ENCODE results near the gene SULT2B1. TPM values are rescaled to one million over a fixed set of nuclear protein-coding genes. Genes with fewer than 3 reads are reported as not detected.
A peak's percentile ranks its signal among the peaks of the same experiment; 100 is the strongest.

The SULT2B1 gene
- total RNA-seq = under 1 TPM in 1 of 2 donors, not detected in 1; 0.39 TPM
- polyA plus RNA-seq (ENCODE audit: insufficient read length in 2 of 2) = under 1 TPM; 0.48 to 0.90 TPM
- long read RNA-seq, donor 1 = 0 reads
- long read RNA-seq, donor 2 = 0 reads
- long read RNA-seq, donor 3 = 0 reads
- long read RNA-seq, donor 4, partial matches to known transcripts = 0 of 1 reads
- long read RNA-seq, donor 4, other reads (novel, unspliced or antisense) = 0 of 1 reads

GRCh38 chr19:48551437-48552302 lies at the start of gene SULT2B1:
SULT2B1 (plus strand) TSS chr19:48552172; CDS start chr19:48552253, 81 bp downstream.
- H3K36me3 ChIP-seq (ENCODE audit: control insufficient read depth, insufficient read depth, low read length) = no peaks in the 10 kb centered on the region
- WGBS (ENCODE audit: insufficient coverage) = 69% methylated on average over 28 of the region's 36 CpGs
- no peaks in the 10 kb centered on the region for H3K4me1 ChIP-seq (ENCODE audit: control insufficient read depth, insufficient read depth, low read length)
- no peaks in the 10 kb centered on the region for H3K27me3 ChIP-seq (ENCODE audit: control insufficient read depth, insufficient read depth, low read length)
- H3K27ac ChIP-seq (ENCODE audit: low read depth, low read length) = no peak within 1 kb of the TSS
- no peaks in the 10 kb centered on the region for H3K9me3 ChIP-seq (ENCODE audit: control insufficient read depth, insufficient read depth, low read length)
- no peak for DNase-seq (ENCODE audit: low read depth in 4 of 6, low spot score in 6 of 6)
- H3K4me3 ChIP-seq (ENCODE audit: low read depth, low read length) = no peak within 1 kb of the TSS

GRCh38 chr19:48502350-48503018 lies 49.5 kb upstream of the SULT2B1 start:
- H3K27ac ChIP-seq (ENCODE audit: low read depth, low read length) = no peak overlapping the region
- peak in 1 of 6 donors; percentile 1 for DNase-seq (ENCODE audit: low read depth in 4 of 6, low spot score in 6 of 6)
- no peak overlapping the region for H3K4me3 ChIP-seq (ENCODE audit: low read depth, low read length)
- peaks cover 2% of the 10 kb centered on the region for H3K27me3 ChIP-seq (ENCODE audit: control insufficient read depth, insufficient read depth, low read length)
- H3K4me1 ChIP-seq (ENCODE audit: control insufficient read depth, insufficient read depth, low read length) = peaks cover 24% of the 10 kb centered on the region
- H3K9me3 ChIP-seq (ENCODE audit: control insufficient read depth, insufficient read depth, low read length) = no peaks in the 10 kb centered on the region
- 27% methylated on average over 25 of the region's 27 CpGs for WGBS (ENCODE audit: insufficient coverage)
- peaks cover 90% of the 10 kb centered on the region for H3K36me3 ChIP-seq (ENCODE audit: control insufficient read depth, insufficient read depth, low read length)

- Histone ChIP-seq H3K27ac (ENCODE audit: low read depth, low read length) (no peak overlapping the region), H3K4me1 (ENCODE audit: control insufficient read depth, insufficient read depth, low read length) (peaks cover 25% of the 10 kb centered on the region), H3K9me3 (ENCODE audit: control insufficient read depth, insufficient read depth, low read length) (no peaks in the 10 kb centered on the region), H3K27me3 (ENCODE audit: control insufficient read depth, insufficient read depth, low read length) (no peaks in the 10 kb centered on the region), H3K36me3 (ENCODE audit: control insufficient read depth, insufficient read depth, low read length) (peaks cover 84% of the 10 kb centered on the region), H3K4me3 (ENCODE audit: low read depth, low read length) (no peak overlapping the region)
- WGBS (ENCODE audit: insufficient coverage) = 91% methylated on average over 5 of the region's 5 CpGs
- DNase-seq (ENCODE audit: low read depth in 4 of 6, low spot score in 6 of 6) = no peak
Observed at GRCh38 chr19:48506138-48506733, 45.7 kb upstream of the SULT2B1 start.

GRCh38 chr19:48507911-48508439 lies 44.0 kb upstream of the SULT2B1 start:
- Histone ChIP-seq H3K9me3 (ENCODE audit: control insufficient read depth, insufficient read depth, low read length) (no peaks in the 10 kb centered on the region), H3K27me3 (ENCODE audit: control insufficient read depth, insufficient read depth, low read length) (peaks cover 4% of the 10 kb centered on the region), H3K36me3 (ENCODE audit: control insufficient read depth, insufficient read depth, low read length) (peaks cover 67% of the 10 kb centered on the region), H3K27ac (ENCODE audit: low read depth, low read length) (no peak overlapping the region), H3K4me1 (ENCODE audit: control insufficient read depth, insufficient read depth, low read length) (peaks cover 21% of the 10 kb centered on the region), H3K4me3 (ENCODE audit: low read depth, low read length) (no peak overlapping the region)
- no peak for DNase-seq (ENCODE audit: low read depth in 4 of 6, low spot score in 6 of 6)
- WGBS (ENCODE audit: insufficient coverage) = 97% methylated on average over 6 of the region's 7 CpGs

GRCh38 chr19:48508729-48509411 lies 43.1 kb upstream of the SULT2B1 start:
- DNase-seq (ENCODE audit: low read depth in 4 of 6, low spot score in 6 of 6) = no peak
- H3K9me3 ChIP-seq (ENCODE audit: control insufficient read depth, insufficient read depth, low read length) = no peaks in the 10 kb centered on the region
- no peak overlapping the region for H3K27ac ChIP-seq (ENCODE audit: low read depth, low read length)
- 88% methylated on average over 20 of the region's 32 CpGs for whole genome bisulfite sequencing (ENCODE audit: insufficient coverage)
- H3K27me3 ChIP-seq (ENCODE audit: control insufficient read depth, insufficient read depth, low read length) = peaks cover 7% of the 10 kb centered on the region
- no peak overlapping the region for H3K4me3 ChIP-seq (ENCODE audit: low read depth, low read length)
- peaks cover 58% of the 10 kb centered on the region for H3K36me3 ChIP-seq (ENCODE audit: control insufficient read depth, insufficient read depth, low read length)
- H3K4me1 ChIP-seq (ENCODE audit: control insufficient read depth, insufficient read depth, low read length) = peaks cover 29% of the 10 kb centered on the region

- Histone ChIP-seq H3K36me3 (ENCODE audit: control insufficient read depth, insufficient read depth, low read length) (peaks cover 54% of the 10 kb centered on the region), H3K27me3 (ENCODE audit: control insufficient read depth, insufficient read depth, low read length) (peaks cover 7% of the 10 kb centered on the region), H3K4me3 (ENCODE audit: low read depth, low read length) (no peak overlapping the region), H3K4me1 (ENCODE audit: control insufficient read depth, insufficient read depth, low read length) (peaks cover 29% of the 10 kb centered on the region), H3K9me3 (ENCODE audit: control insufficient read depth, insufficient read depth, low read length) (no peaks in the 10 kb centered on the region), H3K27ac (ENCODE audit: low read depth, low read length) (no peak overlapping the region)
- peak in 2 of 6 donors; percentile 41 to 64 for DNase-seq (ENCODE audit: low read depth in 4 of 6, low spot score in 6 of 6)
- 78% methylated on average over 7 of the region's 12 CpGs for WGBS (ENCODE audit: insufficient coverage)
Observed at GRCh38 chr19:48509467-48510194, 42.3 kb upstream of the SULT2B1 start.

- H3K27ac ChIP-seq (ENCODE audit: low read depth, low read length) = no peak overlapping the region
- DNase-seq (ENCODE audit: low read depth in 4 of 6, low spot score in 6 of 6) = peak in 3 of 6 donors; percentile 53 to 92 (median 89)
- peaks cover 7% of the 10 kb centered on the region for H3K27me3 ChIP-seq (ENCODE audit: control insufficient read depth, insufficient read depth, low read length)
Observed at GRCh38 chr19:48510421-48511268, 41.3 kb upstream of the SULT2B1 start.

GRCh38 chr19:48511321-48511731 lies 40.6 kb upstream of the SULT2B1 start:
- Histone ChIP-seq H3K27me3 (ENCODE audit: control insufficient read depth, insufficient read depth, low read length) (peaks cover 7% of the 10 kb centered on the region), H3K27ac (ENCODE audit: low read depth, low read length) (no peak overlapping the region), H3K4me1 (ENCODE audit: control insufficient read depth, insufficient read depth, low read length) (peaks cover 29% of the 10 kb centered on the region), H3K36me3 (ENCODE audit: control insufficient read depth, insufficient read depth, low read length) (peaks cover 40% of the 10 kb centered on the region), H3K4me3 (ENCODE audit: low read depth, low read length) (peak overlapping the region; percentile 29), H3K9me3 (ENCODE audit: control insufficient read depth, insufficient read depth, low read length) (no peaks in the 10 kb centered on the region)
- DNase-seq (ENCODE audit: low read depth in 4 of 6, low spot score in 6 of 6) = peak in 1 of 6 donors; percentile 29
- under 1% methylated on average over 22 of the region's 32 CpGs for WGBS (ENCODE audit: insufficient coverage)

More at GRCh38 chr19:48510421-48511268, 41.3 kb upstream of the SULT2B1 start:
- H3K4me3 ChIP-seq (ENCODE audit: low read depth, low read length) = peak overlapping the region; percentile 35
- peaks cover 47% of the 10 kb centered on the region for H3K36me3 ChIP-seq (ENCODE audit: control insufficient read depth, insufficient read depth, low read length)
- H3K9me3 ChIP-seq (ENCODE audit: control insufficient read depth, insufficient read depth, low read length) = no peaks in the 10 kb centered on the region
- H3K4me1 ChIP-seq (ENCODE audit: control insufficient read depth, insufficient read depth, low read length) = peaks cover 29% of the 10 kb centered on the region
- 12% methylated on average over 15 of the region's 24 CpGs for WGBS (ENCODE audit: insufficient coverage)
